GM18873 (cell line): ENCODE results near the gene KBTBD13.

ENCODE experiments used
- ATAC-seq: cut with Tn5 transposase; IDR thresholded peaks from one replicate; pipeline ENCODE4 v1.9.1; 2021; ENCODE audit warnings: mild to moderate bottlenecking, moderate library complexity, moderate number of reproducible peaks; ENCODE audit not compliant: unreplicated experiment, low FRiP score

The KBTBD13 gene

DNA sequence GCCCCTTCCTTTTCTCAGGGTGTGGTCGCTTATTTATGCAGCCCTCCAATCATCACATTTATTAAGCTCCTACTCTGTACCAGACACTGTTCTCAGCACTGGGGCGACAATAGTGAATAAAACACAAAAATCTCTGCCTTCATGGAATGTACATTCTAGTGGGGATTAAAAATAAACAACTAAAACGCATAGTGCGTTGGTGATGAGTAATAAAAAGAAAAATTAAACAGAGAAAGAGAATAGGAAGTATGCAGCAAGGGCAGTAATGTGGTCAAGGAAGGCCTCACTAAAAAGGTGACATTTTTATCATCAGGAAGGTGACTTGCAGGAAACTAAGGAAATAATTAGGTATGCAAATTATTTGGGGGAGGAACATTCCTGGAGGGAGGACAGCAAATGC, 26.3 kb upstream of the KBTBD13 start:
- no peak for ATAC-seq

DNA sequence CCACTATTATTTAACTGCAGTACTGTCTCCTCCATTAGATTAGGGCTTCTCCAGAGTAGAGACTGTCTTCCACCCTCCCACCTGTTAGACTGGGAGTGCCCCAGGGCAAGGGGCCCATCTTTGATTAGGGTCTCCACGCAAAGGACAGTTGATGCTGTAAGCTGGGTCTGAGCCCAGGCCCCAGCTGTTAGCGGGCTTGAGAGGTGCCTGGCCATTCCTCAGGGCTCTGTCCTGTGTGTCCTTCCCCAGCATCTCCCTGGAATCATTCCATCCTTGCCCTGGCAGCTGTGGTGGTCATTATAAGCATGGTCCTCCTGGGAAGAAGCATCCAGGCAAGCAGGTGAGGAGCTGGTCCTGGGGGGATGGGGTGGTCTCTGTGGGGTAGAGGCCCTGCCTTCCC, 25.3 kb upstream of the KBTBD13 start:
- no peak for ATAC-seq

DNA sequence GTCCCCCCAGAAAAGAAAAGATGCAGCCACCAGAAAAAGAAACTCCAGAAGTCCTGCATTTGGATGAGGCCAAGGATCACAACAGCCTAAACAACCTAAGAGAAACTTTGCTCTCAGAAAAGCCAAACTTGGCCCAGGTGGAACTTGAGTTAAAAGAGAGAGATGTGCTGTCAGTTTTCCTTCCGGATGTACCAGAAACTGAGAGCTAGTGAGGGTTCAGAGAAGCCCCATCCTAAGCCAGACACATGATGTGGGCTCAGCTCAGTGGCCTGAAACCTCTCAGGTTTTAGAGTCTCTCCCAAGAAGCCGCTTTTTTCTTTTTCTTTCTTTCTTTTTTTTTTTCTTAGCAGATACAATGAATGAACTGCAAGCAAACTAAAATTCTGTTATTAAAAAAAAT, 23.6 kb upstream of the KBTBD13 start:
- ATAC-seq = no peak

DNA sequence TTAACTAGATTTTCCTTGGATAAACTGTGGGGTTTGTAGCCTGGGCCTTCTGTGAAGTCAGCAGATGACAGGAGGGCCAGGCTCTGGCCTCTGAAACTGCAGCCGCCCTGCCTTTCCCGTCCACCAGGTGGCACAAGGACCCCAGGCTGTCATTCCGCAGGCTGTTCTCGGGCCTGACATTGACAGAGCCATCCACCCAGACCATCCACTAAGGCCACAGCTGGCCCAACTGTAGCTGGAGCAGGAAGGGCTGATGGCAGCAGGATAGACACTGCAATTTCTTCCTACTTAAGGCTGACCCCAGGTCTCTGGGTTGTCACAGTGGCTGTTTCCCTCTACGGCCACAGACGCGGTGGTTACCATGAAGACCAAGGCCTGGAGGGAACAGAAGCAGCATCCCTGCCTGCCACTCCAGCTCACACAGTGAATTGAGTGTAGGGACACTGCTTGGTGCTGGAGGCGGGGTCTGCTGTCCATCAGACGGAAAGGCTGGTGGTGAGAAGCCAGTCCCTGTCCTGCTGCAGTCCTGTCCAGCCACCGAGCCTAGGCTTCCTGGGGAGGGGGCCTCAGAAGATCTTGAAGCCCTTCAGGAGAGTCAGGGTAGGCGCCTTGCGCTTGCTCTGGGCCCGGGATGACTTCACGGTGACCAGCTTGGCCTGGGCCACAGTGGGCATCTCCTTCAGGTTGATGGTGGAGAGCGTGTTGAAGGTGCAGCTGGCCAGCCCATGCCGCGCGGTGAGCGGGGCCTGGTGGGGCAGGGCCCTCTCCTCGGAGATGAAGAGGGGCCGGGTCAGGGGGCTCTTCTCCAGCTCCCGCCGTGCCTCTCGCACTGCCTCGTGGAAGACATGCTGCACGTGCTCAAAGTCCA, 22.0 kb upstream of the KBTBD13 start:
- ATAC-seq = no peak

DNA sequence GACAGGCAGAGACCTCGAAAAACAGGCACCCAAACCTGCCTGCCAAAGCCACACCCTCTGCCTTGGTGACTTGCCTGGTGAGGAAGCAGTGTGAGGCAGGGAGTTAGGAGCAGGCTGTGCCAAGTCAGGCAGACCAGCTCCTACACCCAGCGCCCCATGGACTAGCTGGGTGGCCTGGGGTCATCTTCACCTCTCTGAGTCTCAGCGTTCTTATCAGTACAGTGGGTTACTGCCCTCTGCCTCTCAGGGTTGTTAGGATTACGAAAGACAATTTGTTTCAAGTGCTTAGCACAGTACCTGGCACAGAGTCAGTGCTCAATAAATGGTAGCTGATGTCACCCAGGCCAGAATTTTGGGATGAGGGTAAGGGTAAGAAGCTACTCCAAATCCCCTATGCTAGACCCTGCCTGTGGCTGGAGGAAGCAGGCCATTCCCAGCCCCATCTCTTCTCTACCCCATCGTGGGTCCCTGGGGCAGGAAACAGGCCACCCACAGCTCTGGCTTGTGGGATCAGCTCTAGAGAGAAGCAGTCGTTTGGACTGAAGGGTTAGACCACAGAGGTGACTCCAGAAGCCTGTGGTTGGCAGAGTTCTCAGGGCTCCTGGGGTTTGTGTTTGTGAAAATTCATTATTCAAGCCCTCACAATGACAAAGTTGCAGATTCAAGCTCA, 21.2 kb upstream of the KBTBD13 start:
- no peak for ATAC-seq

DNA sequence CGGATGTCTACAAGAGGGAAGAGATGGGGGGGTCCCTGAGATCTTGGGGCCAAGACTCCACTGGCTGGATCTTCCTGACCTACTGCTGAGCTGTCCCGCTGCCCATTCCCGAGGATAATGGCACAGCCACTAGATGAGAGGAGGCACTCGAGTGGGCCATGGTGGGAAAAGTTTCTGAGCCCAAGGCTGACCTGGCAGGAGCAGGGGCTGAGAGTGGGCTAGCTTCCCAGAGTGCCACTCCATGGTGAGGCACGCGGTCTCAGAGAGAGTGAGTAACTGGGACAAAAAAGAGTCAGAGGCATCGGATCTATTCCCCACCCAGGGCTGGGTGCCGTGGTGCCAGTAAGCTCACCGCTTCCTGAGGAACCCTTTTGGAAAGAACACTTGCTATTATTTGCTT, 20.4 kb upstream of the KBTBD13 start:
- no peak for ATAC-seq

DNA sequence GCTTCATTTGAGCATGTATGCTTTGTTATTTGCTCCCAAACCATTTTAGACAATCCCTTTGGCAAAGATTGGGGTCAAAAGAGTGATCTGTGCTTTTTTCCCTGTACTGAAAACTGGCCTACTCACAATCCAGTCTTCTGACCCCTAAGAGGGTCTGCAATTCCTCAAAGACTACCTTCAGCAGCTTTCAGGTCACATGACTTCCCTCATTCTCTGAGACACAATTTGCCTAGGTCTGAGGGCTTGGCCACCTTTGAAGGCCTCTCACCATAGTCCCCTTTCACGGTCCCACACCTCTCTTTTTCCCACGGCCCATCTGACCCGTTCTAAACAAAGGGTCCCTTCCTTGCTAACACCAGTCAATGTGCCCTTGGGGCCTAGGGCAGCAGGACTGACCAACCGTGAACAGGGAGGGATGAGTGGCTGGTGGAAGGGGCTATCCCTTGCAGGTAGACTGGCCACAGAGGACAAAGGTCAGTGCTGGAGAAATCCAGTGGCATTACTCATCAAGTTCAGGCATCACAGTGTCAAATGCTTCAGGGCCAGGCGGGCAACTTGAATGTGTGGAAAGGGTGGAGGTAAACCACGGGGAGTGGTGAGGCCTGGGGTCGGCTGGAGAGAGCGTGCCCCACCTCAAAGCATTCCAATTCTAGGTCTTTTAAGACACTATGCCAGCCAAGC, 19.5 kb upstream of the KBTBD13 start:
- ATAC-seq = no peak

DNA sequence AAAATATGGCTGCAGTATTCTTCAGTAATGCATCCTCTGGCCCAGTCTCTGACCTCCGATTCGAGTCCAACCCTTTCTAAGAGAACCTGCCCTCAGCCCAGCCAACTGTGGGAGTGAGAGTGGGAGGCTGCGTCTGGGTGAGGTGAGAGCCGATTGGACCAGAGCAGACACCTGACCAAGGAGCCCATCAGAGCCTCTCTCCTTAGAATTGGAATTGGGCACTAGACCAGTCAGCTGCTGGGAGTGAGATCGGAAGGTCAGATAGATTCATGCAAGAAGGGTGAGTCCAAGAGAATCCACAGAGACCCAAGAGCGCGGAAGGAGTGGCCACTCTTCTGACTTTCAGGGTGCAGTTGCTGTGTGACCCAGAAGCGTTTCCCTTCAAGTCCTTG, 19.0 kb upstream of the KBTBD13 start:
- no peak for ATAC-seq

DNA sequence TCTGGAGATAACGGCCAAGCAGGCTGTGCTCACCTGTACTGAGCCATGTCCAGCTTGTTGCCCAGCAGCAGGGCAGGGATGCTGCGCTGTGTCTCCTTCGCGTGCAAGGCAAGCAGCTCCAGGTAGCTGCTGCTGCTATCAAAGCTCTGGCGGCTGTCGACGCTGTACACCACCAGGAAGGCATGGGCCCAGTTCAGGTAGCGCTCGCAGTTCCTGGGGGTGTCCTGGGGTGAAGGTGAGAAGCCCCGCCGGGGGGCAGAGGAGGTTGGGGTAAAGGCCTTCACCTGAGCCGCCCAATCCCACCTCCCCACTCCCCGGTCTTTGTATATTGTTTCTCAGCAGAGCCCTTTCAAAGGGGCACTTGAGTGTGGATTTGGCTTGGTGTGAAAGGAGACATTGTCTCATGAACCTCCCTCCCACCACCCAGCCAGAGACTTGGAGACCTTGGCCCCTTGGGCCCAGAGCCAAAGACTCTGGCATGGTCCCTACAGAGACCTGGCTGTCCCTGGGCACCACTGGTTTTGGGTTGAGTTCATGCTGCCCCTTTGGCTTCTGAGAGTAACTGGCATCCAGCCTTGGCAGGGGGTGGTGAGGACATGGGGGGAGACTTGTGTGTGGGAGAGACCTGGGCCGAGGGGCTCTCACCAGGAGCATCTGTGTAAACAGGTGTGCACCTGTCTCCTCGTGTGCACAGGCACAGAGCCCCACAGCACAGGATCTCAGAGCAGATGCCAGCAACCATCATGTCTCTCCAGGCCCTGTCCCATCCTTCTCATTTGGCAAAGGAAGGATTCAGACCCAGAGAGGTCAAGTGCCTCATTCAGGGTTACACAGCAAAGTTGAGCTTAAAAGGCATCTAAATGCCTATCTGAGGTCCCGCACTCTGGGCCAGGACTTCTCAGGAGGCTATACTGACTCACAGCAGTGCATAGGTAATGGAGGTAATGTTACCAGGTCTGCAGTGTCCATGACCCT, 17.9 kb upstream of the KBTBD13 start:
- ATAC-seq = no peak

DNA sequence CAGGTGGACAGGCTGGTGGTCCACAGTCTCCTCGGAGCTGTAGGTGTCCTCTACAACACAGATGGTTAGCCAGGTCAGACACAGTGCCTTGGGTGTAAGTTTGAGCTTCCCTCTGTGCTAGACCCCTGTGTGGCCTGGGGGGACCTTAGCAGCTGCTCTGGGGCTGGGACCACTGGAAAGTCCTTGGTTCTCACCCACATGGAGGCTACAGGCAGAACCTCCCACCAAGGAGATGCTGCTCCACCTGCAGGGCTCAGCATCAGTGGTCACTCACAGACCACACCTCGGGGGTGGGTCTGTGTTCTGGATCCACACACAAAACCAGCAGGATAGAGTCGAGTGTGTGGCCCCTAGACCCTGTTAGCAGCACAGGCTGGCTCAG, 17.2 kb upstream of the KBTBD13 start:
- no peak for ATAC-seq

DNA sequence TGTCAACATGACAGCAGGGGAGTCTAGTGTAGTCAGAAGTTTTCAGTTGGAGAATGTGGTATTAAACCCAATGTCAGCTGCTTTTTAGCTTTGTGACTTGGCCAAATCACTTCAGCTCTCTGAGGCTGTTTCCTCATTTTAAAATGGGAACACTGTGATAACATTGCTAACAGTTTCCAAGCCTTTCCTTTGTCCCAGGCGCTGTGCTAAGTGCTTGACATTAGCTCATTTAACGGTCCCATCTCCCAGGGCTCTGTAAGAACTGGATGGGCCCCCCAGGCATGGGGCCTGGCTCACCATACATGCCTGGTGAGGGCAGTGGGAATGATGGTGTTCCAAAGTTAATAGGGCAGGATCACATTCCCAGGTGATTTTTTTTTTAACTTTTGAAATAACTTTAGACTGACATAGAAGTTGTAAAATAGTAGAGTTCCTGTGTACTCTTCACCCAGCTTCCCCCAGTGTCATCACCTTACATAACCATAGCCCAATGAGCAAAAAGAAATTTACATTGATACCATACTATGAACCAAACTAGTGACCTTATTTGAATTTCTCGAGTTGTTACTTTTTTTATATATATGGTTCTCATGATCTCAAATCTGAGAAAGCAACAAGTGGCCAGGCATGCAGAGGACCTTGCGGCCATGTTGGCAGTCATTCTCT, 16.5 kb upstream of the KBTBD13 start:
- ATAC-seq = no peak

DNA sequence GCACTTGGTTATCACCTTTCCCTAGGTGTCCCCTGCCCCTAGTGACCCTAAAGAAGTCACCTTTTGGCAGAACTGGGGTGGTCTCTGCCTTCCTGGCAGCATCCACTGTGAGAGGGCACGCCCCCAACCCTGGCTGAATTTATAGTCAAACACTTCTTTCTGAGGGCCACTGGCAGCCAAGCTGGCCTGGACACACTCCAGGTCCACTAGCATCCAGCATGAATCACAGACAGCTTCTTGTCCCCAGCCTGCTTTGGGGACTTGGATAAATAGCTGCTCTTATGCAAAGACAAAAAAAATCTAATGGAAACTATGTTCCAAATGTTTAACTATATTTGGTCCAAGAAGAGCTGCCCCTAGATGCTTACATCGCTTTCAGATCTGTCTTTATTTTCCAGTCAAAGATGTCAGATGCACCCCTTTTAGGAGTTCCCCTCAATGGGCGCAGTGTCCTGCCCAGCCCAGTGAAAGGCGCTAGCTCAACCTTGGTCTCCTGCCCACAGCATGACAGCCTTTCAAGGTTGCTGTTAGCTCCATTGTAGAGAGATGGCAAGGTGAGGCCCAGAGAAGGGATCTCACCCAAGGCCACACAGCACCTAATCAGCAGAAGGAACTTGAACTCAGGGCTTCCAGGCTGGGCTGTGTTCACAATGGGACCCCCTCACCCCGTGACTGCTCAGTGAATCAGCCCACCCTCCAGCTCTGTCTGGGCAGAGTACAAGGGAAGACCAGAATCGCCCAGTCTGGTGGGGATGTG, 15.7 kb upstream of the KBTBD13 start:
- ATAC-seq = no peak

DNA sequence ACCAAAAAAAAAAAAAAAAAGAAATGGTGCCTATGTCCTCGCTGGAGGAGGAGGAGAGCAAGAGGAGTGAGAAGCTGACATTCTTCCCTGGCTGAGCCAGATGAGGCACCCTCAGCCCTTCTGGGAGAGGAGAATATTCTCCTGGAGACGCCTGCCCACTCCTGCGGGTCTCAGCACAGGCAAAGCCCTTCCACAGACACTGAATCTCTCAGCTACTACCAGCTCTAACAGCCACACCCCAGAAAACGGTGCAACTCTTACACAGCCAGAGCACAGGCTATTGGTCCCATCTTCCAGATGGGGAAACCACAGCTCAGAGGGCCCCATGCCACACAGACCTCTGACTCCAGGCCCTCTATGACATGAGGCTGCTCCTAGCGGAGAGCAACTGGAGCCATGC, 14.5 kb upstream of the KBTBD13 start:
- no peak for ATAC-seq

DNA sequence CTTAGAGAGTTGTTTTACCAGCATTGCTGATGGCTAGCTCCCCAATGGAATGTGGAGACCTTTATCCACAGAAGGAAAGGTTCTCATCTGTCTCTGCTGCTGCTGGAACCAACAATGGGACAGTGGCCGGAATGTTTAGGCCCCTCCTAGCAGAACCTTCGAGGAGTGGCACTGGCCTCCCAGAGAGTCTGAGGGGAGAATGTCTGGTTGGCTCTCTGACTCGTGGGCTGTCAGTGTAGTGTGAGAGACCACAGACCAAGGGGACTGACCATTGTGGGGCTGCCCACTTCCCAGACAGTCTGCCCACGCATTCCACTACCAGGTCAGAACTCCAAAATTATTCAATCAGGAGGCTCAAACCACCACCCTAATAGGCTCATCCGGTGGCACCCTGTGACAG, 13.8 kb upstream of the KBTBD13 start:
- no peak for ATAC-seq

DNA sequence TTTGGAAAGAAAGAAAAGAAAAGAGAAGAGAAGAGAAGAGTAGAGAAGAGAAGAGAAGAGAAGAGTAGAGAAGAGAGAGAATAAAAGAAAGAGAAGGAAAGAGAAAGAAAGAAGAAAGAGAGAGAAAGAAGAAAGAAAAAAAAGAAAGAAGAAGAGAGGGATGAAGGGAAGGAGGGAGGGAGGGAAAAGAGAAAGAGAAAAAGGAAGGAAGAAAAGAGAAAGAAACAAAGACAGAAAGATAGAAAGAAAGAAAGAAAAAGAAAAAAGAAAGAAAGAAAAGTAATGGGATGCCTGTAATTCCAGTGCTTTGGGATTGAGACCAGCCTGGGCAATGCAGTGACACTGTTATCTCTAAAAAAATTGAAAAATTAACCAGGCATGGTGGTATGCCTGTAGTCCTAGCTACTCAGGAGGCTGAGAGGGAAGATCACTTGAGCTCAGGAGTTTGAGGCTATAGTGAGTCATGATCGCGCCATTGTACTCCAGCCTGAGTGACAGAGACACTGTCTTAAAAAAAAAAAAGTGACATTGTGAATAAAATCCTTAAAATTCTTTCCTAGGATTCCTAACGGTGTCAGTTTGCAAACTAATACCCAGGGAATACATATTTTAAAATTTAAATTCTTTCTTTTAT, 10.4 kb upstream of the KBTBD13 start:
- ATAC-seq = no peak

DNA sequence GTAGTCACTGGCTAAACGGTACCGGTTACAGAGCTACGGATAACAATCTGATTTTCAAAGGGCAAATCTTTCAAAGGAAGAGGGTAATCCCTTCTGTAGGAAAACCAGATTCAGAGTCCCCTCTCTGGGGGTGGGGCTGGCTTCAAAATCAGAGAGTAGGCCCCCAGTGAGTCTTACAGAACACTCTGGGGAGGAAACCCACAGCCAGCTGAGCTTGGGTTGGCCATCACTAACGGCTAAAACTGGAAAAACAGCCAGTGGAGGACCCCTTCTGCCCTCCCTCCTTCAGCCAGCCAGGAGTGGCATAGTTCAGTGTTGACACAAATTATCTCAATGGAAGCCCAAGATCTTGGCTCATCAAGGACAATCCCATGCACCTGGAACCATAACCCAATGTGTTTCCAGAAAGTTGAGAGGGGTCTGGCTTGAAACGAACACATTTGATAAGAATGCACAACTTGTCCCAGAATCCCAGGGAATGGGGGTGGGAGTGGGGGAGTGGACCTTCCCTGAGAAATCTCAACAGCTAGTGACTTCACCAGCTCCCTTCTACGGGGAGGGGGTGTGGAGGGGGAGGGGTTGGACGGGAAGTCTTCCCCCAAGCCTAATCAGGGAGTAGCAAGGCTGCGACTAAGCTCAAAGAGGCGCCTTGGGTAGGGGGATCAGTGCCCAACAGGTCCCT, 9.8 kb upstream of the KBTBD13 start:
- no peak for ATAC-seq

DNA sequence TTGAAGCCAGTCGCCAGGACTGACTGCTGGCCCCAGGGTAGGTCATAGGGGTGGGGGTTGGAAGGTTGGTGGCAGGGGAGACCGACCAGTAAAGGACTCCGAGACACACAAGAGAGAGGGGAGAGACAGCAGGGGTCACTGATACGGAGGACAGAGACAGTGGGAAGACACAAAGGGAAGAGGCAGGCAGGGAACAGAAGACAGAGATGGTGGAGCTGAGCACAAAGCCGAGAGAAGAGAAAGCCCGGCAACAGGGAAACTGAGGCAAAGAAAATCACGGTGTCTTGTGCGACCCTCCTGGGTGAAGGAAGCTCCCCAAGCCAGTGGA, 9.3 kb upstream of the KBTBD13 start:
- ATAC-seq = no peak

DNA sequence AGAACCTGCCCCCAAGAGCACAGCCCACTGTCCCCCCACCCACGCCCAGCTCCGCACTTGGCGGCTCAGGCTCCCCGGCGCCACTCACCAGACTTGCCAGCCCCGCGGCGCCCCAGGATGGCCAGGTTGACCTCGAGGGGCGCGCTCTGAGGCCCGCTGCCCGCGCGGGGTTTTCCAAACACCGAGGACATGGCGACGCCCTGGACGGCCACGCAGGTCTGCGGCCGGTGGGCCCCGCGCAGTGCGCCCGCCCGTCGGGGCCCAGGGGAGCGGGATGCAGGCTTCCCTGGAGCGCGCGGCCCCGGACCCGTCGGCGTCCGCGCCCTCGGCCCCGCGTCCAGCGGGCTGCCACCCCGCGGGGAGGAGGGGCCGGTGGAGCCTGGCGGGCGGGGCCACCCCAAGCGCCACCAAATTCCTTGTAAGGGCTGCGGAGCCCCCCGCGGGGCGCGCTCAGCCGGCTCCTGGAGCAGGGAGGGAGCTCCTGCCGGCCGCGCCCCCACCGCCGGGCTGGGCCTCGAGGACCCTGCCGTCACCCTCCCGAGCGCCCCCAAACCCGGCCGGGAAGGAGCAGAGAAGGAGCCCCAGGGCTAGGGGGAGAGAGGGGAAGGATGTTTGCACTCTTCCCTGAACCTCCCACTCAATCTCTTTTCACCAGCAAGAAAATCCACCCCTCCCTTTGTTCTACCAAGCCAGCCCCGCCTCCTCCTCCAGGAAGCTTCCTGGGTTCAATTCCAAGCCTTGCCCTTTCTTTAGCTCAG, 8.7 kb upstream of the KBTBD13 start, which contains the start of gene RASL12:
TSS of gene RASL12 (minus strand) at position 347 of the 758 bp plus-strand sequence. CDS start at position 191, 156 bp downstream.
- ATAC-seq = no peak
